GM03348 (cell line): Measurements from ENCODE around the gene DACH1.

Experiments
- DNase-seq: peaks from one replicate; pipeline ENCODE4 v3.0.0; 2012; ENCODE audit warnings: low spot score

Gene DACH1

DNA sequence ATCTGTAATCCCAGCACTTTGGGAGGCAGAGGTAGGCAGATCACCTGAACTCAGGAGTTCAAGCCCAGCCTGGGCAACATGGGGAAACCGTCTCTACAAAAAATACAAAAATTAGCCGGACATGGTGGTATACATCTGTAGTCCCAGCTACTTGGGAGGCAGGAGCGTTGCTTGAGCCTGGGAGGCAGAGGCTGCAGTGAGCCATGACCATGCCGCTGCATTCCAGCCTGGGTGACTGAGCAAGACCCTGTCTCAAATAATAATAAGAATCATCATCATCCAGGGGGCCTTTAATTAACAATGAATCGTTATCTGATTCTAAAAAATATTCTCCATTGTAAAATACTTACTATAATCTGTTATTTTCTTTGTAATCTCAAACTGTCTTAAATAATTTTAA lies 283.4 kb downstream of the DACH1 start:
- no peak for DNase-seq

DNA sequence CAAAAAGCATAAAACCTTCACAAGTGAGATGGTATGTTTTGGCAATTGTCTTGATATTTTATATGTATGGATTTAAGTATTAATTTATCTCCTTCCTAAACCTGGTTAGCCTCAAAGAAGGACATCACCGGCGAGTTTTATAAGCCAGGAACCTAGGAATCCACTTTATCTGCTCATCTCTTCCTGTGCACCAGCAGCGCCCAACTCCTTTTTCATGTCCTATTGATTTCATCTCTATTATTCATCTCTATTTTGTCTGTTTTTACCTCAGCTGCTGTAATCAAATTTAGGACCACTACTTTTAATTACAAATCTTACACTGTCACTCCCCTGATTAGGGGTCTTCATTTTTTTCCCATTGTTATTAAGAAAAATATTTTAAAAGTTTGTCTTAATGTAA lies 286.4 kb downstream of the DACH1 start:
- no peak for DNase-seq

DNA sequence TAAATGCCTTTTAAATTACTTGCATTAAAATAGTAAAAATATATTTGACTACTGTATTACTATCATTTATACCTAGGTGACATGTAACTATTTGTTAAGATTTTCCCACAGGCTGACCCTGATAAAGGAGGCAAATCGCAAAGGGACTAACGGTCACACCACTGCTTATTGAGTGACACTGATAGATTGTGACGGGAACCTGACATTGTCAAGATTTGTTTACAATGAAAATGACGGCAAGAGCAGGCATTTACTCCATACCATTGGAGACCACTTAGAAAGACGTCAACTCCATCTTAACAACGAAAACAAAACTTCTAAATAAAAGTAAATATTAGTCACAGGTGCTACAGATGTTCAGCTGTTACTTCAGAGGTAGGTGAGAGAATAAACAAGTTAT lies 289.0 kb downstream of the DACH1 start:
- DNase-seq: no peak

DNA sequence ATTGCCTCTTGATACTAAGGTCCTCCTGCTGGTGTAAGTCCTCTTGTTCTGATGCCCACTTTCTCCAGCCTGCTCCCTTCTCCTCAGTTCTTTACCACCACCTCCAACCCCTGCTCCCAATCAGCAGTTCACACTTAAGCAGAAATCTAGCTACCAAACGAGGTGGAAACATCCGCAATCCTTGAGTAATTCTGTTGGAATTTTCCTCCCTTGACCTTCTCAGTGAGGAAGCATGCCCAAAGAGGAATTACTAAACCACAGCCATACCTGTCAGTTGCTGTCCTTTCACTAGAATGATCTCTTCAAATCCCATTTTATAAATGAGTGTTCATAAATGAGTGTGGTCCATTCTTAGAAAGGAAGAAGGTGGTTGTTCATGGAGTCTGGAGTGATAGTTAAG lies 289.9 kb downstream of the DACH1 start:
- DNase-seq: no peak

DNA sequence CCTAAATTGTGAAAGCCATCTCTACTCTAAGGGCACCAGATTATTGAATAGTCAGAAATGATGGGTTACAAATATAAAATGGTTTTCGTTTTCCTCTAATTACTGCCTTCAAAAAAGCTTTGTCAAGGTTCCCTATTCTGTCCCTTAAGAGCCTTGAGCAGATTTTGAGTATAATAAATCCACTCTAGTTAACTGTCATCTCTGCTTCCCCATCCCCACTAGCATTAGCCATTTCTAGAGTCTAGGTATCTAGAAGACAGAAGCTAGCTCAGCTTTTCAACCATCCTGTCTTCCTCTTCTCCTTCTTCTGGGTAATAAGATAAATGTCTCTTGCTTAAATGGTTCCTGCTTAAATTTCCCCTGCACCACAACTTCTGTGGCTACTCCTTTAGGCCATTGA lies 290.4 kb downstream of the DACH1 start:
- no peak for DNase-seq

DNA sequence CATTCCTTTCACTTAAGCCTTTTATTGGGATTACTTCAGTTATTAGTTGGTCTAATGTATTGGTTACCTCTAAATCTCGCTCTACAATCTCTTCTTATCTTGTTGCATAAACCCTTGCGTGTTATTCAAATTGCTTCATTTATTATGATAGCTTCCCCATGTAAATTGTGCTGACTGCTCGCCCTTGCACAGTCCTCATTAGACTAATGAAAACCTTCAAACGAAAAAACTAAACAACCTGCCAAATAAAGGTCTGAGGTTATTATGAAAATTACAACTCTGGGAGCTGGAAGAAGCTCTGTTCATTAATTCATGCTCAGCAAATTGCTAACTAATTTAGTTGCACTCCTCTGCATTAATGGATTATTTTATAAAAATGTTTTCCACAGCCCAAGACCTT lies 320.1 kb downstream of the DACH1 start:
- DNase-seq: no peak

DNA sequence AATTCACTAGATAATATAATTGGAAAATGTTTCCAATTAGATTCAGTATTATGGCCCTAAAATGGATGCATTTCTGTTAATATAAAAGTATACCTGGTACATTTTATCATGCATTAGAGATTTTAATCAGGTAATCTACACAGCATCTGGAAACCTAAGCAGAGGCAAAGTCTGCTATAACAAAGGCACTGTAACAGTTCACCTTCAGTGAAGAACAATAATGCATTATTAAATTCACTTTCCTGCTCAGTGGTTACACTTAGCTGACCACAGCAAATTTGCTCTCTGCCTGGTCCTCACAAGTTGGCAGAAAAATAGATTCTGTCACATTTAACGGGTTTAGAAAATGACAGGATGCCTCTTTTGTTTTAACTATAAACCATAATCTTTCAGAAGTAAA lies 326.9 kb downstream of the DACH1 start:
- no peak for DNase-seq

DNA sequence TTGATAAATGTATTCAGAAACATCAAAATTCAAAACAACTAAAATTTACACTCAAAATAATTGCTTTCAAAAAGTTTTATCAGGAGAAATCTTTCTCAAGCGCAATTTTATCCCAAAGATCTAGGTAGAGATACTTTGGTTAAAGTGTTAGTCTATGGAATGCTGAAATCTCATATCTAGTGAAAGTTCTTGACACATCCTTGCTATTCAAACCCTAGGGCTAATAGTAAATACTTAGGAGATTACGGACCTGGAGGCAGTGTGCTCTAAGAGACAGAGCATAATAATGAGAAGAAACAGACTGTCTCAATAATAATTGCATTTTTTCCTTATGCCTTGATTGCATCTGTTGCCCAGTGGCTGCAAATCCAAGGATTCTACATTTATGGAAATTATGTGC lies 330.8 kb downstream of the DACH1 start:
- no peak for DNase-seq

DNA sequence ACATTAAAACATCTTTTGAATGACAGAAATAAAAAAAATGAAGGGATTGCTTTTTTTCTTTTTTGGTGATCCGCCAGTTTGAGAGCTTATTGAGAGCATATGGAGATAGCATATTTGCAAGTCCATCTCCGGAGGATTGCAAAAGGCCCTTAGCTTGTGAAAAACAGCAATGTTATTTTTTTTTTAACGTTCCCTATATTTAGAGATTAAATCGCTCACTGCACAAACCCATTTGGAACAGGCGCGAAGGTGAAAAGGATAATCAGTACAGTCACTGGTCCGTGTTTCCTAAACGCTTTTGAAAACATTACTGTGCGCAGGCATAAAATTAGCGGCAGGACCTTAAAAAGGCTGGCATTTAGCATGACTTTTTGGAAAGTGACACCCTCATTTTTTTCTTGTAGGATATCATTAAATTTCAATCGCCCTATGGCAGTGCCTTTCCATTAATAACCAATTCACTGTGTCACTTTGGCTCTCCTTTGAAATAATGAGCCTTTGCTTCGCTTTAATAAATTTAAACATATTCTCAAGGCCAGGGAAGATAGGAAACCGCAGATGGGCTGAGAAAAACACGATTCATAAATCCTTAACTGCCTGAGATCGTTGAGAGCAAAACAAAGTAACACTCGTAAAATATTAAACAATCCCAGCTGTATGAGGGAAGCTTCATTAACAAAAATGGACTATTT lies 342.2 kb downstream of the DACH1 start:
- no peak for DNase-seq

DNA sequence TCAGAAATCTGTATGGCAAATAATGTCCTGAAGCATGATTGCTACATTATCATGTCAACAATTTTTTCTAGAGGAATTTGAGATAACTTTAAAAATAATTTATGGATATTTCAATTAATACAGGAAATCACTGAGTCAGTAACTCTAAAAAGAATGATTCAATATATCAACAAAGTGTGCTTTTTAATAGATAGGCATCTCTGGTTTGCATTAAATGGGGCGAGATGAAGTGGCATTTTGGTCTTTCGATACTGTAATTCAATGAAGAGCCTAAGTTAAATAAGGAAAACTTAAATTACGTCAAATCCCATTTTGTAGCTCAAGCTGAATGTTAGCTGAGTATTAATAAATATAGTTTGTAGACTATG lies 342.8 kb downstream of the DACH1 start:
- DNase-seq: no peak

DNA sequence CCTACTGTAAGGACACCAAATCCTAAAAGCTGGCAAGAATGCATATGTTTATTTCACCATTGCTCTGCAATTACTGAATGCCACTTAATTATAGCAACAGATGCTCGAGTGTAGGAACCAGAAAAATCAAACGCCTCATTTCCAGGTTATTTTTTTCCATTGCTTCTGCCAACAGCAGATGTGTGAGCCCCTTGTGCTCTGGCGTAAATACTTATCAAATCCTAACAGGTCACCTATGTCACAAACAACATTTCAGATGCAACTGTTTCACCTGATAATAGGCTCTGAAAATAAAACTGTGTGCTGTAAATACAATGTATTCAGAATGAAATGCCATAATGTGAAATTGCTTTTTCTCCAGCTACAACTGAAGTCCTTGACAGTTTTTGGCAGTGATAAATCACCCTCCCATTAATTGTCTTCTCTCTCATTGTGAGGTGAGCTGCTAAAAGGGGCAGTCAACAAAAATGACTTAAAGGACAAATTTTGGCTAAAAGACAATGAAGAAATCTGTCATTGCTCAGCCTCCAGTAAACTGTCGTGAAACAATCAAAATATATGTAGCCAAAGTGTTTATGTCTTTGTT lies 344.0 kb downstream of the DACH1 start:
- DNase-seq: no peak

DNA sequence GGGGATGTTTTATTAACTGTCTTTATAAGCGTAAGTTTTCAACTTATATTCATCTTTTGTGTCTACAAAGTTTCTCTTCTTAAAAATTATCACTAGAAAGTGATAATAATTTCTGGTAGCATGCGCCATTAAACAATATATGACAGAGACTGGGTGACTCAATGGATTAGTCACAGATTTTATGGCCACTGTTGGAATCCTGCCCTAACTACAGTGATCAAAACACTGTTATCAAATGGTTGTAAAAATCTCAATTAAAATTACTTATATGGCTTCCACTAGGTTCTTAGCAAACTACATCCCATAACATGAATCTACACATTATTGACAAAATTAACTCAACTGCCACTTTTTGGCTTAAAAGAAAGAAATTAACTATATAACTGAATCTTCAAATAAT lies 350.0 kb downstream of the DACH1 start:
- DNase-seq: no peak

DNA sequence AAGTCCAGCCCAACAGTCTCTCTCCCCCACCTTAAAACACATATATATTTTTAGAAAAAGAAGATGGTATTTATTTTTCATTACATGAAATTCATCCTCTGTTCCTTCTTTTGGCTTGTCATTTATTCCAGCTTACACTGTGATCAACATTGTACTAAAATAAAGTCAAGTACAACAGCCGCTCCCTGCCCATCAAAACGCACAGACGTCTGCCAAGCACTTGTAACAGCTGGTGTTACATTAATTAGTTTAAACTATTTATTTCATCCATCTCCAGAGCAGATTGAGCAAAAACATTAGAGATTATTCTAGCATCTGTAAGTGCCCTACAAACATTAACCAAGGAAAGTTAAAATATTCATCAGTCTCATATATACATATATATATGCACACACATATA lies 350.5 kb downstream of the DACH1 start:
- no peak for DNase-seq

DNA sequence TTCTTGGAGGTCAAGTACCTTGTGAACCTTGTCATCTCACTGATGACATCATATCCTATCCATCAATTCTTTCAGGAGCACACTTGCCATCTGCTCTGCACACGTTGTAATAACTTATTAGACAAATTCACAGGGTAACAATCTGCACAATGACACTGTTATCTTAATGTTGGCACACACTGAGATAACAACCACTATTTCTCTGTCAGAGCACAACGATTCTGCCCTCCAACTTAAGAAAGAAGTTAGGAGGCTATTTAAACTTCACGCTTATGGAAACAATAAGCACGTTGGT lies 351.3 kb downstream of the DACH1 start:
- no peak for DNase-seq

DNA sequence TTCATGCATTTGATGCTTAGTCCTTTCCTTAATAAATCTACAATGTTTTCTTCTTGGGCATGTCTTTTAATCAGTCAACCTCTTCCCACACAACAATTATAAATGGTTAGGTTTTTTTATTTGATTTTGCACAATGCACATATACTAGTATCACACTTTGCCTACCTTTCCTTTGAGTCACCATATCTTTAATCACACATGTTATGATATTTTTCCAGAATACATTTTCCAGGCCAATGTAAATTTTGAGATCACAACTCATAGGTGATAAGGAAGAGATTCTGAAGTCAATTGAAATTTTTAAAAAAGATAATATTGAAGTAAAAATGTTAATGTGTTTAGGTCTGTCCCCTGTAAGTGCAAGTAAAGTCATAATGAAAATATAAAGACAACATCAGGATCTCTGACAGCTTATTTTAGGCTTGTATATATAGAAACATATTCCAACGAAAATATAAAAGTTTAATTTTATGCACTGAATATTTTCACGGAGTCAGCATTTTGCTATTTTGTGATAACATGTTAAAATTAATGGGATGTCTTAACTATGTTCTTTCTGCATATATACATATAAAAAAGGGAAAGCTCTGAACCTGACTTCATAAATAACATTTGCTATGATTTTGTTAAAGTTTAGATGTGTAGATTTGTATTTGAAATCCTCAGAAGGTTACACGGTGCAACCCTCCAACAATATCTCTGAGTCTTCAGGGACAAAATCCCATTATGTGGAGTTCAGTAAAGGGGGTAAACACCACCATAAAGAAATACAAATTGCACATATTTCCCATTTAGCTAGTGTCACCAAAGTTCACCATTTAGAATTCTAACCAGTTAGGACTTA lies 351.9 kb downstream of the DACH1 start:
- no peak for DNase-seq

DNA sequence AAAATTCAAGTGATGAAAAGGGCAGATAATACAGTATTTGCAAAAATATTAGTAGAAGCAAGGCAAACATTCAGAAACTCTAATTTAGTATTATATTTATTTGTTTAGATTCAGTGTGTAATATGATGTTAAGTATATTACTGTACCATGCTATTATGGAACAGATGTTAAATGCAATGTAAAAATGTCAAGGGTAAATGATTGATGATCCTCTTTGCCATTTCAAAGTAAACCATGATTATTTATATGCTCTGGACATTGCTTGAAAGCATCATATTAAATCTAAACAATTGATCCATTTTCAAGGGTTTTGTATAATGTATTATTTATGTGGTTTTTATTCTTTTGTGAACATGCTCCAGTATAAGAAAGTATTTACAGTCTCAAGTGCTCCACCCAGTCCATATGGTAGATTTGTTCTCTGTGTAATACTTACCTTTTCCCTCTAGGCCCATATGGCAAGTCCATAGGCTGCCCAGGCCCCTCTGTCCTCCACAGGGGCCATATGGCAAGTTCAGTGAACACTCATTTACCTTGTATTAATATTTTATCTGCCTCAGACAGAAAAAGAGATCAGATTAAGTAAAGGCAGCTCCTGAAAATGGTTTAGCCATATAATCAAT lies 353.5 kb downstream of the DACH1 start:
- DNase-seq: no peak

DNA sequence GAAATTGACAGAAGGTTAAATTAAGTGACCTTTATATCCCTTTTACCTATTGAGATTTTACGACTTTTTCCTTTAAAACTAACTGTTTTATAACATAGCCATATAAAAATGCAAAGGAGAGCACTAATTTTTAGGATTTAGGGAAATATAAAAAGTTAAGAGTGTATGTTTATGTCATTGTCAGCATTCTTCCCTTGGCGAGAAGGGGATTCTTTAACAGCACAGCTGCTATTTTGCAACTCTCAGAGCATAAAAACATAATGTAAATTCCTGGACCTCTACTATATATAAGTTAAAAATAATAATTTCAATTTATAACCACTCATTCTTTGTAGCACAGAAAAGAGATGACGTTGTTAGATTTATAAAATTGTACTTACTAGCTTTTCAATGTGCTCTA lies 363.2 kb downstream of the DACH1 start:
- no peak for DNase-seq

DNA sequence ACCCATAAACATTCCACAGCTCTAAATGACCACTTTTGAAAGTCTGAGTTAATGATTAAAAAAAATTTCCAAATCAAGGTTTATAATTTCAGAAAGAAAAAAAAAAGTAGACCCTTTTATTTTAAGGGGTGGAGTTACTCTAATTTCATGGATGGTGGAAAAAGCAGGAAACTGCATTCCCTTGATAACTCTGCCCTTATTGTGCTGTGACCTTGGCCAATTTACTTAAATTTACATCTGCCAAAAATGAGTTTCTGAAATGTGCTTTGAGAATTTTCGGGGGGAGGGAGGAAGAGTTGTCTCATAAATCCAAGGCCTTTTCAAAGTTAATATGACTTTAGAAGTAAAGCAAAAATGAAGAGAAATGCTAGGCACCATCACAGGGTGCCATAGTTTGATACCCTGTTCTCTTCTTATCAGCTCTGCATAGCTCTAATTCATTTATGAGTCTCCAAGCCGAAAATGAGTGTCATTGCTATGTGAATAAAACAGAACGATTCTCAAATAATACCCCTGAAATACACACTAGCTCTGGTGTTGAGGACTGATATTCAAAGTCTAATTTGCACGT lies 367.0 kb downstream of the DACH1 start:
- DNase-seq: no peak

DNA sequence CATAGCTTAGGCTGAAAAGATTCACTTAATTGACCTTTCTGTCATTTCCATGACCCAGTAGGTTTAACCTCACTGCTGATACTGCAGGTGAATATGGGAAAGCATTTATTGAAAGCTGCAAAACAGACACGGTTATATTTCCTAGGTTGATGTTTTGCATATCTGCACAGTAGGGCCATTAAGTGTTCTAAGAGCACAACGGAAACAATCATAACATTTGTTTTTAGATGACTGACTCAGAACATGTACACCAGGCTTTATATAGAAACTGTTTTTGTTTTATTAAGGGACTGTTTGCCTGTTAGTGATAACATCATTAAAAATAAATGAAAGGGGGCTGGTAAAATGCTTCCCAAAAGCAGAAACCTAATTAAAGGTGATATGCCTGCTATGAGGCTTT lies 367.8 kb downstream of the DACH1 start:
- DNase-seq: no peak

DNA sequence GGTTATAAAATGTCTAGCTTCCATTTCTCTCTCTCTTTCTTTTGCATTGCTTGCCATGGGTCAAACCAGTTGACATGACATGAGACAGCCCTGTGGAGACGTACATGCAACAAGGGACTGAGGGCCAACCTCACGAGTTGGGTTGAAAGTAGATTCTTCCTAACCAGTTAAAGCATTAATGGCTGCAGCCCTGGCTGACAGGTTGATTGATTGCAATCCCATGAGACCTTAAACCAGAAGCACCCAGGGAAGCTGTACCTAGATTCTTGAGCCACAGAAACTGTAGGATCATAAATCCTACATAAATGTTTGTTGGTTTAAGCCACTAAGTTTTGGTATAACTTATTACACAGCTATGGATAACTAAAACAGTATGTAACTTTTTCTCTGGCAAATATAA lies 373.8 kb downstream of the DACH1 start:
- no peak for DNase-seq

DNA sequence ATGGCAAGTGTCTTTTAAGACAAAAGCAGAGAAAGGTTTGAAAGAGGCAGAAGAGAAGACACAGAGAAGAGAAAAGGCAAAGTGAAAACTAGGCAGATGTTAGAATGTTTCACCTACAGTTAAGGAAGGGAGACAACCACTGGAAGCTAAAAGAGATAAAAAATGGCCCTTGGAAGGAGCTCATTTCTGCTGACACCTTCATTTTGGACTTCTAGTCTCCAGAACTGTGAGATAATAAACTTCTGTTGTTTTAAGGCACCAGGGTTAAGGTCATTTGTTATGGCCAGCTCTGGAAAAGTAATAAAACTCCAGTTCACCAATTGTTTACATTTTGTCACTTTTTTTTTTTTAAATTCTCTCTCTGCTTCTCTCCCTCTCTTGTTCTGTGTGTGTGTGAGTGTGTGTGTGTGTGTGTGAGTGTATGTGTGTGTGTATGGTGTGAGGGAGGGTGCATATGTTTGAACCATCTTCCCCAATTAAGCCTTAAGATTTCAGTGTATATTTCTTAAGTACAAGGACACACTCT lies 374.6 kb downstream of the DACH1 start:
- DNase-seq: no peak

DNA sequence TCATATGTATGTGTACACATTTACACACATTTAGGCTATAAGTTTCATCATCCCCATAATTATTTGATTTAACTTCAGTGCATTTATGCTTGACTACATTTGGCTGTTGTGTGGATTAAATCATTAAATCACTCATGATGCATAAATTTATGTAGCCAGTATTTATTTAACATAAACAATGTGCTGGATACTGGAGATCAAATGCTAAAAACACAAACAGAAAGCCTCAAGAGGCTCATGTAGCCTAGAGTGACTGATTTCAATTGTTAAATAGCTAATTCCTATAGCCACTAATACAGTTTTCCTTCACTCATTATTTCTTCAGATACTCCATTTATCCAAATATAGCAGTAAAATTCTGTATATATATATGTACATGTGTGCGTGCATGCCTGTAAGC lies 376.0 kb downstream of the DACH1 start:
- DNase-seq: no peak

DNA sequence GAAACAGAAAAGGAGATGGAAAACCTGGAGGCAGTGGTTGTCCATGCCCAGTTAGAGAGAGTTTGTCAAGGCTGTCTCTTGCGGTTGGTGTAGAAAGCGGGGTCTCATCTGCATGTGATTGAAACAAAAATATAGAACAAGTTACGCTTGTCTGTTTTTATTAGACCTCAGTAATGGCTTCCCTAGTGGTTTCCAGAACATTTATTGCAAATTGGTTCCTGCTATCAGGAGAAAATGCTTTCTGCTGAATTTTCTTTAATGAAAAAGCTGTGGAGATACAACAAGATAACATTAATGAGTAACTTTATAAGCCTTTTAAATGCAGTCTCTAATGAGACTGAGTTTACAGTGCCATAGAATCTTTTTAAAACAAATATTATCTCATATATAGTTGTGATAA lies 378.0 kb downstream of the DACH1 start:
- DNase-seq: no peak
